ENCODE data around the gene LRRC1. TPM values are rescaled to one million over a fixed set of nuclear protein-coding genes. Genes with fewer than 3 reads are reported as not detected.

LRRC1 gene
- total and polyA plus RNA-seq, 10 of the 15 experiments (the other 5 are each of a cell fraction or from before 2014, with no cell fraction given) = 0.35 to 9.3 (median 0.63) TPM

GRCh38 chr6:53752856-53753255 lies 41.9 kb upstream of the LRRC1 start (continued):
- no peak for TF ChIP-seq MXI1 (IDR thresholded peaks at IDR 0.05; ENCODE audit: low read depth, low read length)
- no peak for TF ChIP-seq ZNF207 (IDR thresholded peaks at IDR 0.05; ENCODE audit: borderline replicate concordance)

- Histone ChIP-seq H3K27me3 (replicated peaks in 1 of 2; ENCODE audit: control insufficient read depth in 2 of 2, insufficient read depth in 2 of 2, low read length in 1 of 2) (no peaks in the 10 kb centered on the region), H3K79me2 (ENCODE audit: control insufficient read depth, insufficient read depth, low read length) (no peaks in the 10 kb centered on the region), H3K27ac (ENCODE audit: control insufficient read depth, insufficient read depth) (no peak overlapping the region), H3K4me1 (ENCODE audit: control insufficient read depth, insufficient read depth, low read length) (no peaks in the 10 kb centered on the region), H3K4me2 (ENCODE audit: control insufficient read depth, insufficient read depth) (no peak overlapping the region), H4K20me1 (ENCODE audit: control insufficient read depth, insufficient read depth) (no peaks in the 10 kb centered on the region), H3K4me3 (no peak overlapping the region), H3K9ac (ENCODE audit: control insufficient read depth, insufficient read depth, low read length) (no peak overlapping the region), H3K36me3 (ENCODE audit: control insufficient read depth in 2 of 2, insufficient read depth in 2 of 2, low read length in 1 of 2) (no peaks in the 10 kb centered on the region), H3K9me3 (replicated peaks; ENCODE audit: control insufficient read depth, insufficient read depth, low read length) (no peaks in the 10 kb centered on the region), H2AFZ (ENCODE audit: control insufficient read depth, low read depth, low read length) (no peak overlapping the region)
- ChIA-PET RAD21 (ENCODE audit: unreplicated experiment) (no interaction called here), CTCF (no interaction called here), SMC1A (ENCODE audit: uncharacterized antibody, unreplicated experiment) (no interaction called here), POLR2A (interaction anchor here (0.5 kb wide), 1 partner anchor 791 kb away, joined by 3 read pairs; no protein-coding TSS in a partner anchor)
- FAIRE-seq (no peak), ATAC-seq (no peak), DNase-seq (ENCODE audit: low read depth, low spot score) (no peak)
- 17% methylated on average over 4 of the region's 4 CpGs for whole genome bisulfite sequencing (ENCODE audit: insufficient coverage, insufficient replicate concordance, low lambda C conversion rate, missing lambda C conversion rate)
- no TSS peak for BruUV-seq (replicated peaks)
- intact Hi-C loops (cut with micrococcal nuclease; ENCODE audit: unreplicated experiment) (no loop called here), in situ Hi-C loops (cut with MboI) (no loop called here)
- no peak for TF ChIP-seq KDM1A (IDR thresholded peaks at IDR 0.05; ENCODE audit: borderline replicate concordance)
- no peak for TF ChIP-seq MAX (IDR thresholded peaks at IDR 0.05; ENCODE audit: low read depth, low read length)
- no peak for TF ChIP-seq ZNF687 (IDR thresholded peaks at IDR 0.05)
- no peak for TF ChIP-seq ZBED1 (IDR thresholded peaks at IDR 0.05; ENCODE audit: borderline replicate concordance)
- TF ChIP-seq PRDM15 (CRISPR knock-in tag; IDR thresholded peaks at IDR 0.05) = no peak
- TF ChIP-seq USF1 (IDR thresholded peaks at IDR 0.05; ENCODE audit: borderline replicate concordance, extremely low read length, insufficient read depth, low read depth, low read length) = no peak
- TF ChIP-seq SRF (IDR thresholded peaks at IDR 0.05; ENCODE audit: low read depth in 2 of 2, low read length in 2 of 2) = no peak
- TF ChIP-seq SMAD5 (IDR thresholded peaks at IDR 0.05; ENCODE audit: low read depth) = no peak
- TF ChIP-seq HSF1 (IDR thresholded peaks at IDR 0.05; ENCODE audit: low read depth, low read length) = no peak
Observed at GRCh38 chr6:53754330-53754729, 40.5 kb upstream of the LRRC1 start.

Data from GM12878 (cell line).